ENCODE data around the gene CDH24.

CDH24 gene

DNA sequence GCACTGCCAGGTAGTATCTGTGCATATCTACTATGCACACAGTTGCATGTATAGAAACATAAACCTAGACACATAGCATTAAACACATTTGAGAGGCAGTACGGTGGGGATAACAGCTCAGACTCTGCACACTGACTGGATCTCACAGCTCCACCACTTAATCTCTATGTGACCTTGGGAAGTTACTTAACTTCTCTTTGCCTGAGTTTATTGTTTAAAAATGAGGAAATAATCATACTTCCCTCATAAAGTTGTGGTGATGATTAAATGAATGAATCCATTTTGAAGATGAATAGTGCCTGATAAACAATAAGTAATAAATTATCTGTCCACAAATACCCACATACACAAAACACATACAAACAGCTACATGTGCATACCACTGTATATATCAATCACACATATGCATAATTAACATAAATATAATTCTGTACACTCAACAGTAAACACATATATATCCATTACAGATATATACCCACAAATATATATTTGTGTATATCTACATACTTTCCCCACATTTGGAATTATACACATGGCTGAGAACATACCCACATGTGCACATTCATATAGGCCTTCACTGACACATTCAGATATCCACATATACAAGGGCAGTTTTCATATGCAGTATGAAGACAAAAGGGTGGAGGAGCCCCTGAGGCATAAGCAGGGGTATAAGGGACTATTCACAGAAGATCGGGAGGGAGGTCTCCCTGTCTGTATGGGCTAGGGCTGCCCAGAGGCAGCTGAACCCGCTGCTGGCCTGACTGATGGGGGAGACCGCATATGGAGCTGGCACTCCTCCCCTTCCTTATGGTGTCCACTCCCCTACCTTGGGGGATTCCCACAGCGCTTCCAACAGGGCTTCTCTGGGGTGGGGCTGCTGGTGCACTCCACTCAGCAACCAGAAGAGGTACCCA lies 5.9 kb downstream of the CDH24 start:
- H3K27me3 ChIP-seq (ENCODE audit: control insufficient read depth, insufficient read depth, low read length) = 0 out of 2 replicates have a peak, but pooled peaks cover 2% of the 10 kb centered on the region
- H3K36me3 ChIP-seq (ENCODE audit: control insufficient read depth, insufficient read depth, low read length) = peaks cover 18% of the 10 kb centered on the region
- no peak overlapping the region for H3K4me3 ChIP-seq (ENCODE audit: low read depth, low read length)
- no peak overlapping the region for H3K27ac ChIP-seq (ENCODE audit: low read depth, low read length)
- peaks cover 7% of the 10 kb centered on the region for H3K4me1 ChIP-seq (ENCODE audit: control insufficient read depth, insufficient read depth, low read length)
- no peaks in the 10 kb centered on the region for H3K9me3 ChIP-seq (ENCODE audit: control insufficient read depth, insufficient read depth, low read length)
- no peak overlapping the region for H3K9ac ChIP-seq (ENCODE audit: low read depth, low read length)

GRCh38 chr14:23049011-23049410 lies 8.3 kb downstream of the CDH24 start:
- H3K4me3 ChIP-seq (ENCODE audit: low read depth, low read length) = no peak overlapping the region
- H3K4me1 ChIP-seq (ENCODE audit: control insufficient read depth, insufficient read depth, low read length) = no peaks in the 10 kb centered on the region
- peaks cover 17% of the 10 kb centered on the region for H3K36me3 ChIP-seq (ENCODE audit: control insufficient read depth, insufficient read depth, low read length)
- no peak overlapping the region for H3K27ac ChIP-seq (ENCODE audit: low read depth, low read length)
- H3K9ac ChIP-seq (ENCODE audit: low read depth, low read length) = no peak overlapping the region
- no peaks in the 10 kb centered on the region for H3K27me3 ChIP-seq (ENCODE audit: control insufficient read depth, insufficient read depth, low read length)
- no peaks in the 10 kb centered on the region for H3K9me3 ChIP-seq (ENCODE audit: control insufficient read depth, insufficient read depth, low read length)

- Histone ChIP-seq H3K36me3 (ENCODE audit: control insufficient read depth, insufficient read depth, low read length) (peaks cover 8% of the 10 kb centered on the region), H3K4me1 (ENCODE audit: control insufficient read depth, insufficient read depth, low read length) (no peaks in the 10 kb centered on the region), H3K9me3 (ENCODE audit: control insufficient read depth, insufficient read depth, low read length) (no peaks in the 10 kb centered on the region), H3K27me3 (ENCODE audit: control insufficient read depth, insufficient read depth, low read length) (no peaks in the 10 kb centered on the region), H3K27ac (ENCODE audit: low read depth, low read length) (no peak overlapping the region), H3K9ac (ENCODE audit: low read depth, low read length) (no peak overlapping the region), H3K4me3 (ENCODE audit: low read depth, low read length) (no peak overlapping the region)
Observed at GRCh38 chr14:23047751-23048693, 9.3 kb downstream of the CDH24 start.

DNA sequence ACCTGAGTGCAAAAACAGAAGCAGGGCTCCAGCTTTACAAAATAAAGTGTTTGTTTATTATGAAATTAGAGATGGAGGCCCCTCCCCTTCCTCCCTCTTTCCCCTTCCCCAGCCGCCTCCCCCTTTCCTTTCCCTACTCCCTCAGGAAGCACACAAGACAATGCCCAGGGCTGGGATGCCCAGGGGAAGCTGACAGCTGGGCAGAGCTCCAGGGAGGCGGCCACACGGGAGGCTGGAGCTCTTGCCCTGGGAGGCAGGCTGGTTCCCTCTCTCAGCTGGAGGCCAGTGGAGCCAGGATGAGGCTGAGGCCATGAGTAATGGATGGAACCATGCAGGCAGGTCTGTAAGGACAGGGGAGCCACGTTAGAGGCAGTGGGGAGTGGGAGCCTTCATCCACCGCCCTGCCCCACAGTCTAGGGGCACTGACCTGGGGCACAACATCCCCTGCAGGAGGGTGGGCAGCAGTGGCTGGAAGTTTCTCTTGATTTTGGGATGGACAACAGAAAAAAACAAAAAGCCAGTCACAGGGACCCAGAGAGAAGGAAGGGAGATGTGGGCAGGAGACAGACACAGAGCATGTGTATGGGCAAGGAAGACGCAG lies 10.2 kb downstream of the CDH24 start:
- H3K4me1 ChIP-seq (ENCODE audit: control insufficient read depth, insufficient read depth, low read length) = no peaks in the 10 kb centered on the region
- H3K9me3 ChIP-seq (ENCODE audit: control insufficient read depth, insufficient read depth, low read length) = no peaks in the 10 kb centered on the region
- H3K27ac ChIP-seq (ENCODE audit: low read depth, low read length) = no peak overlapping the region
- no peak overlapping the region for H3K4me3 ChIP-seq (ENCODE audit: low read depth, low read length)
- no peak overlapping the region for H3K9ac ChIP-seq (ENCODE audit: low read depth, low read length)
- no peaks in the 10 kb centered on the region for H3K27me3 ChIP-seq (ENCODE audit: control insufficient read depth, insufficient read depth, low read length)
- H3K36me3 ChIP-seq (ENCODE audit: control insufficient read depth, insufficient read depth, low read length) = peaks cover 5% of the 10 kb centered on the region

DNA sequence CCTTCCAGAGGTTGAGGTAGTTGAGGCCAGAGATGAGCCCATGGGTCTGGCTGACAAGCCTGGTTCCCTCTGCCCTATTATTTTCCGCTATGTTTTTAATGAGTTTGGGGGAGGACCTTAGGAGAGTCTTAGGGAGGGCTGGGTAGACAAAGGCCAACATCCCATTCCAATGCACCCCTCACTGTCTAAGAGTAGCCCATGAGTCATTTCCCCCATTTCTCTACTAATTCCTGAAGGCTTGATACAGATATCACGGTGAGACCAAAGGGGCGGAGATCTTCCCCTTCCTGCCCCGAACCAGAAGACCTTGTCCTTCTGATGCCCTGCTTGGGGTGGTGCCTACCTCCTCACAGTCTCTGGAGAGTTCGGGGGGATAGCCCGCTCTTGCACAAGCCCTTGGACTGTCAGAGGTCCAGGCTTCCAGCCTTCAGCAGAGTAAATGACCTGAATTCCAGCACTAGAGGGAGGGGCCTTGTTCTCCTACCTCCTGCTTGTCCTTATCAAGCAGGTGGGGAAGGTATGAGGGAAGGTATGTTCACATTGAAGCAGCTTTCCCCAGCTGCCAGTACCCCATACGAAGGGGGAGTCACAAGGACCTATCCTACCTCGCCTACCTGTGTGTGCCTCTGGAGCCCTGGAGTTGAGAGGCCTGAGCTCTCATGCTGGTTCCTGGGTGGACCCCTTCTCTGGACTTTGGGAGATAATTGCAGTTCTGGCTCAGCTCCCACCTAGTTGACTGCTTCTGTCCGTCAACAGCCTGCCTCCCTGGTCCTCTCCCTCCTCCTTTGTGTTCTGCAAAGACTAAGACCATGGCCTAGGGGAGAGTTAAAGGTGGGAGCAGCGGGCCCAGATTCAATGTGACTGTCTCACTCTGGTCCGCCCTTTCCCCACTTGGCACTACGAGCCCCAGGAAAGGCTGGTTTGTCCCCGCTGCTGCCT lies 11.6 kb downstream of the CDH24 start:
- Histone ChIP-seq H3K4me1 (ENCODE audit: control insufficient read depth, insufficient read depth, low read length) (no peaks in the 10 kb centered on the region), H3K9me3 (ENCODE audit: control insufficient read depth, insufficient read depth, low read length) (no peaks in the 10 kb centered on the region), H3K36me3 (ENCODE audit: control insufficient read depth, insufficient read depth, low read length) (peaks cover 5% of the 10 kb centered on the region), H3K27me3 (ENCODE audit: control insufficient read depth, insufficient read depth, low read length) (no peaks in the 10 kb centered on the region), H3K9ac (ENCODE audit: low read depth, low read length) (no peak overlapping the region), H3K4me3 (ENCODE audit: low read depth, low read length) (no peak overlapping the region), H3K27ac (ENCODE audit: low read depth, low read length) (no peak overlapping the region)

GRCh38 chr14:23044840-23045239 lies 12.5 kb downstream of the CDH24 start:
- Histone ChIP-seq H3K9me3 (ENCODE audit: control insufficient read depth, insufficient read depth, low read length) (no peaks in the 10 kb centered on the region), H3K36me3 (ENCODE audit: control insufficient read depth, insufficient read depth, low read length) (peaks cover 2% of the 10 kb centered on the region), H3K4me3 (ENCODE audit: low read depth, low read length) (no peak overlapping the region), H3K27me3 (ENCODE audit: control insufficient read depth, insufficient read depth, low read length) (no peaks in the 10 kb centered on the region), H3K9ac (ENCODE audit: low read depth, low read length) (no peak overlapping the region), H3K27ac (ENCODE audit: low read depth, low read length) (no peak overlapping the region), H3K4me1 (ENCODE audit: control insufficient read depth, insufficient read depth, low read length) (no peaks in the 10 kb centered on the region)

DNA sequence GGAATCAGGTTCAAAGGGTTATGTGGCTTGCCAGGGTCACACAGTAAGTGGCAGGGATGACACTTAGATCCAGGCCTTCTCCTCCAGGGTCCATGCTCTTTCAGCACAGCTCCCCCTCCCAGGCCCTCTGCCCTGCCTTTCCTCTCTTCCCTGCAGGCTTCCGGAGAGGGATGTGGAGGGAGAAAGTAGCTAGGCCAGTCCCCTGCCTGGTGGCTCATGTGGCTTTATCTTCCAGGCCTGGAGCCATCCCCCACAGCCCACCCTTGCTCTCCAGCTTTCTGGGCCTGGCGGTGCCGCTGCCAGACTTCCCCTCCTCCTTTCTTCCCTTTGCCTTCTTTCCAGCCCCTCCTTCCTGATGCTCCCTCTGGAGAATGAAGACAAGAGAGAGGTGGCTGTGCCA lies 13.6 kb downstream of the CDH24 start:
- H3K27me3 ChIP-seq (ENCODE audit: control insufficient read depth, insufficient read depth, low read length) = no peaks in the 10 kb centered on the region
- no peak overlapping the region for H3K4me3 ChIP-seq (ENCODE audit: low read depth, low read length)
- H3K9ac ChIP-seq (ENCODE audit: low read depth, low read length) = no peak overlapping the region
- no peaks in the 10 kb centered on the region; the same call in 1 of the 2 replicates for H3K36me3 ChIP-seq (ENCODE audit: control insufficient read depth, insufficient read depth, low read length)
- no peaks in the 10 kb centered on the region for H3K9me3 ChIP-seq (ENCODE audit: control insufficient read depth, insufficient read depth, low read length)
- H3K27ac ChIP-seq (ENCODE audit: low read depth, low read length) = no peak overlapping the region
- no peaks in the 10 kb centered on the region for H3K4me1 ChIP-seq (ENCODE audit: control insufficient read depth, insufficient read depth, low read length)

DNA sequence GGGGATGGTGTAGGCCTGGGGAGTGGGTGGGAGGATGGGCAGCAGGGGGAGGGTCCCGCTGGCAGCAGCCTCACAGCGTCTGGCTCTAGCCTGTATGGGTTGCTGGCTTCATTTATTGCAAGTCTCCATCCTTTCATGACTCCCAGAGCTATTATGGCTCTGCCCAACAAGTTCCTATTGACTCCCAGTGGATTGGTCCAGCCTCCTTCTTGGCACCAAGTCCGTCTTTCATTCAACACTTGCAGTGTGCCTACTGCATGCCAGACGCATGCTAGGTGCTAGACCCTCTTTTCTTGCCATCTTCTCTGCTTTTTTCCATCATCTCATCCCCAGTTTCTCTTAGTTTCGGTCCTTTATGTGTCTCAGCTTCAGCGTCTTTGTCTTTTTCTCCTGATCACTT lies 14.2 kb downstream of the CDH24 start:
- Histone ChIP-seq H3K27ac (ENCODE audit: low read depth, low read length) (no peak overlapping the region), H3K9ac (ENCODE audit: low read depth, low read length) (no peak overlapping the region), H3K4me3 (ENCODE audit: low read depth, low read length) (no peak overlapping the region), H3K4me1 (ENCODE audit: control insufficient read depth, insufficient read depth, low read length) (no peaks in the 10 kb centered on the region), H3K9me3 (ENCODE audit: control insufficient read depth, insufficient read depth, low read length) (no peaks in the 10 kb centered on the region), H3K27me3 (ENCODE audit: control insufficient read depth, insufficient read depth, low read length) (no peaks in the 10 kb centered on the region), H3K36me3 (ENCODE audit: control insufficient read depth, insufficient read depth, low read length) (no peaks in the 10 kb centered on the region; the same call in 1 of the 2 replicates)

- Histone ChIP-seq H3K27ac (ENCODE audit: low read depth, low read length) (no peak within 1 kb of the TSS), H3K27me3 (ENCODE audit: control insufficient read depth, insufficient read depth, low read length) (no peaks in the 10 kb centered on the region), H3K4me1 (ENCODE audit: control insufficient read depth, insufficient read depth, low read length) (no peaks in the 10 kb centered on the region), H3K9me3 (ENCODE audit: control insufficient read depth, insufficient read depth, low read length) (no peaks in the 10 kb centered on the region), H3K36me3 (ENCODE audit: control insufficient read depth, insufficient read depth, low read length) (no peaks in the 10 kb centered on the region), H3K9ac (ENCODE audit: low read depth, low read length) (no peak within 1 kb of the TSS), H3K4me3 (ENCODE audit: low read depth, low read length) (no peak within 1 kb of the TSS)
Observed at GRCh38 chr14:23042162-23042965, 15.0 kb downstream of the CDH24 start, which contains the start of gene PSMB11. TSS of gene PSMB11 (plus strand) at chr14:23042212. CDS start at chr14:23042226, 14 bp downstream.

Measured in HUES48 (cell line).